Mesodermal cell (in vitro differentiated cells): ENCODE measurements around the gene SLC35F4.

Source experiments
- H3K27ac ChIP-seq: 2 replicates; pipeline ENCODE4 v1.7.0; 2013; ENCODE audit warnings: mild to moderate bottlenecking, low read depth, low read length, moderate library complexity; ENCODE audit not compliant: severe bottlenecking
- H3K36me3 ChIP-seq: 2 replicates; pipeline ENCODE4 v1.7.1; 2013; ENCODE audit warnings: mild to moderate bottlenecking, low read length, moderate library complexity; ENCODE audit not compliant: control insufficient read depth, insufficient read depth
- H3K4me1 ChIP-seq: one replicate; pipeline ENCODE4 v1.7.1; 2013; ENCODE audit warnings: mild to moderate bottlenecking, low read length; ENCODE audit not compliant: insufficient read depth, control insufficient read depth, poor library complexity, severe bottlenecking
- H3K4me3 ChIP-seq: 2 replicates; pipeline ENCODE4 v1.7.0; 2013; ENCODE audit warnings: low read length, control low read depth, mild to moderate bottlenecking; ENCODE audit not compliant: insufficient read depth, poor library complexity, severe bottlenecking; ENCODE audit errors: extremely low read depth
- H3K9me3 ChIP-seq: 2 replicates; pipeline ENCODE4 v1.7.1; 2013; ENCODE audit warnings: mild to moderate bottlenecking, low read length, moderate library complexity; ENCODE audit not compliant: control insufficient read depth
- WGBS, 2 experiments: methylation state at CpG; one replicate each; pipeline ENCODE4 v1.1.5; 2013; ENCODE audit warnings: missing lambda C conversion rate in 2 of 2; ENCODE audit not compliant: insufficient coverage in 2 of 2; 5-methylcytosine and 5-hydroxymethylcytosine counted together

Gene SLC35F4

GRCh38 chr14:57833323-57833722 is 32.6 kb downstream of the SLC35F4 start:
- Histone ChIP-seq H3K4me3 (no peak overlapping the region), H3K9me3 (no peaks in the 10 kb centered on the region), H3K27ac (no peak overlapping the region), H3K36me3 (no peaks in the 10 kb centered on the region), H3K4me1 (no peaks in the 10 kb centered on the region)
- WGBS, 2 experiments, result 20 to 31% methylated on average over 1 of the region's 3 CpGs

DNA sequence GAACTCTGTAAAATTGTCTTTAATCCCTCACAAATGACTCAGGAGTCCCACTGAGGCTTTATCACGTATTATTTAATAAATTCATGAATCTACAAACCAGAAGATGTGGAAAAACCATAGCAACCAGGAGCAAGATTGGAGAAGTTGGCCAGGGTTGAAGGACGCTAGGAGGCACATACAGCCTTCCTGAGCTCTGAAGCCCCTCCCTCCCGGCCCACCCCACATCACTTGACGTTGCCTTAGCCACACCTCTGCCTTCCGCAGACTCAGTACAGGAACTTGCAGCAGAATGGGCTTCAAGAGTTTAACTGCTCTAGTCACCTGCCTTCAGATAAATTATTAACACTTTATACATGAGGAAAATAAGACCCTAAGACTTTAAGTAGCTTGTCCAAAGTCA is 33.9 kb downstream of the SLC35F4 start:
- Histone ChIP-seq H3K9me3 (no peaks in the 10 kb centered on the region), H3K4me3 (no peak overlapping the region), H3K36me3 (no peaks in the 10 kb centered on the region), H3K27ac (no peak overlapping the region), H3K4me1 (no peaks in the 10 kb centered on the region)
- 40% methylated on average over 1 of the region's 5 CpGs; no CpG with 5 or more reads in 1 of the 2 experiments for WGBS, 2 experiments

GRCh38 chr14:57828713-57829112 is 37.2 kb downstream of the SLC35F4 start:
- Histone ChIP-seq H3K4me1 (no peaks in the 10 kb centered on the region), H3K9me3 (no peaks in the 10 kb centered on the region), H3K4me3 (no peak overlapping the region), H3K36me3 (no peaks in the 10 kb centered on the region), H3K27ac (no peak overlapping the region)
- 86 to 88% methylated on average over 1 of the region's 2 CpGs for WGBS, 2 experiments

DNA sequence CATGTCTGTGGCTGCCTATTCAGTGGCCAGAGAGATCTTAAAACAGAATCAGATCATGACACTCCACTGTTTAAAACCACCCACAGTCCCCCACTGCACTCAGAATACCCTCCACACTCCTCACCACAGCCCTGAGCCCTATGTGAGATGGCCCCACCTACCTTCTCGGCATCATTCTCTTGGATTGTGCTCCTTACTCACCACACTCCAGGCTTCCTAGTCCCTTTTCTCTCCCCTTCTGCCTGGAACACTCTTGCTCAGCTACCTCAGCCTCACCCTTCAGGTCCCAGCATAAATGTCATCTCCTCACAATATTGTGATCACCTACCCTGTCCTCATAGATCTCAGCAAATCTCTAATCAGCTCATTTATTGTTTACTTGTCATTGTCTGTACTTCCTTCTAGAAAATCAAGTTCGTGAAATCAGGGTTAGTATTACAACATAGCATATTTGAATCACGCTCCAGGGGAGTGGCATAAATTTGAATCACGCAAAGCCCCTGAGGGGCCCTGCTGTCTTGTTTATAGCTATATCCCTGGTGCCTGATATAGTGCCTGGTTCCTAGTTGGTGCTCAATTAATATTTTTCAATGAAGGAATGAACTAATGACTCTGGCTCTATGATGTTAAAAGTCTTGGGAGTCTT is 42.8 kb downstream of the SLC35F4 start:
- no peaks in the 10 kb centered on the region for H3K4me1 ChIP-seq
- no peaks in the 10 kb centered on the region for H3K36me3 ChIP-seq
- 85 to 91% methylated on average over 4 of the region's 4 CpGs for WGBS, 2 experiments
- no peak overlapping the region for H3K27ac ChIP-seq
- H3K9me3 ChIP-seq, result no peaks in the 10 kb centered on the region
- no peak overlapping the region for H3K4me3 ChIP-seq

GRCh38 chr14:57822081-57822480 is 43.8 kb downstream of the SLC35F4 start:
- no peak overlapping the region for H3K4me3 ChIP-seq
- no peaks in the 10 kb centered on the region for H3K4me1 ChIP-seq
- no peaks in the 10 kb centered on the region for H3K9me3 ChIP-seq
- no peak overlapping the region for H3K27ac ChIP-seq
- no peaks in the 10 kb centered on the region for H3K36me3 ChIP-seq

DNA sequence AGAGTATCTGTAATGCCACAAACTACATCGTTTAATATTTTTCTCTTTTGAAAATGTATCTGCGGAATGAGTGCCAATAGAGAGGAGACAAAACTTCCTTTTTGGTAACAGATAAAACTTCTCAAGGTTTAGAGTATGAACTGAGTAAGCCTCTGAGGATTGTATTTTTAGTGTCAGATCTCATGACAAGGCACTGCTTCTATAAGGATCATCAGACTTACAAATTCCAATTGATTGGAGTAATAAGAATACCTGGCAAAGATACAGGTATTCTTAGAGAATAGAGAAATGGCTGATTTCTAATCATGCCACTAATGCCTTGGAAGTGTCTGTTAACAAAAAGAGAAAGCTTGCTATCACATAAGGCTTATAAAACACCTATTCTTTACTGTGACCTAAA is 45.3 kb downstream of the SLC35F4 start:
- H3K9me3 ChIP-seq, result no peaks in the 10 kb centered on the region
- no peaks in the 10 kb centered on the region for H3K36me3 ChIP-seq
- no peak overlapping the region for H3K4me3 ChIP-seq
- WGBS, 2 experiments, result no CpG with 5 or more reads among the region's 2 CpGs
- H3K4me1 ChIP-seq, result no peaks in the 10 kb centered on the region
- no peak overlapping the region for H3K27ac ChIP-seq

- H3K4me1 ChIP-seq, result no peaks in the 10 kb centered on the region
- no peaks in the 10 kb centered on the region for H3K36me3 ChIP-seq
- no peak overlapping the region for H3K27ac ChIP-seq
- WGBS, 2 experiments, result no CpG with 5 or more reads among the region's 1 CpG
- H3K9me3 ChIP-seq, result no peaks in the 10 kb centered on the region
- no peak overlapping the region for H3K4me3 ChIP-seq
Measured at GRCh38 chr14:57818511-57818910, 47.4 kb downstream of the SLC35F4 start.

GRCh38 chr14:57816568-57817284 is 49.2 kb downstream of the SLC35F4 start:
- Histone ChIP-seq H3K4me3 (no peak overlapping the region), H3K4me1 (no peaks in the 10 kb centered on the region), H3K36me3 (no peaks in the 10 kb centered on the region), H3K27ac (peak overlapping the region; percentile 7), H3K9me3 (no peaks in the 10 kb centered on the region)
- 100% methylated on average over 1 of the region's 2 CpGs; no CpG with 5 or more reads in 1 of the 2 experiments for WGBS, 2 experiments

DNA sequence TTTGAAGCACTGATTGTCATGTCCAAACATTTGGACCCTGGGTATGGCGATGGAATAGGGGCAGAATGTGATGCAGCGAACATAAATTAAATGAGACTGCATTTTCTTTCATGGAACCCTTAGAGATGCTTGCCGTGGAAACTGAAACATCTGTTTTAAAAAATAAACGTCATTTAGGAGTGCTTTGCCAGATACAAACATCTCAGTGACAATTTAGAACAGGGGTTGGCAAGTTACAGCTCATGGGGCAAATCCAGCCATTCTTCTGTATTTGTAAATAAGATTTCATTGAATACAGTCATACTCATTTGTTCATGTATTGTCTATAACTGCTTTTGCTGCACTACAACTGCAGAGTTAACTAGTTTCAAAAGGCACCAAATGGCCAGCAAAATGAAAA is 51.2 kb downstream of the SLC35F4 start:
- H3K9me3 ChIP-seq, result no peaks in the 10 kb centered on the region
- no peaks in the 10 kb centered on the region for H3K36me3 ChIP-seq
- no peak overlapping the region for H3K4me3 ChIP-seq
- H3K27ac ChIP-seq, result no peak overlapping the region
- H3K4me1 ChIP-seq, result no peaks in the 10 kb centered on the region
- WGBS, 2 experiments, result 69 to 73% methylated on average over 4 of the region's 4 CpGs

GRCh38 chr14:57812741-57813140 is 53.2 kb downstream of the SLC35F4 start:
- no peaks in the 10 kb centered on the region for H3K9me3 ChIP-seq

DNA sequence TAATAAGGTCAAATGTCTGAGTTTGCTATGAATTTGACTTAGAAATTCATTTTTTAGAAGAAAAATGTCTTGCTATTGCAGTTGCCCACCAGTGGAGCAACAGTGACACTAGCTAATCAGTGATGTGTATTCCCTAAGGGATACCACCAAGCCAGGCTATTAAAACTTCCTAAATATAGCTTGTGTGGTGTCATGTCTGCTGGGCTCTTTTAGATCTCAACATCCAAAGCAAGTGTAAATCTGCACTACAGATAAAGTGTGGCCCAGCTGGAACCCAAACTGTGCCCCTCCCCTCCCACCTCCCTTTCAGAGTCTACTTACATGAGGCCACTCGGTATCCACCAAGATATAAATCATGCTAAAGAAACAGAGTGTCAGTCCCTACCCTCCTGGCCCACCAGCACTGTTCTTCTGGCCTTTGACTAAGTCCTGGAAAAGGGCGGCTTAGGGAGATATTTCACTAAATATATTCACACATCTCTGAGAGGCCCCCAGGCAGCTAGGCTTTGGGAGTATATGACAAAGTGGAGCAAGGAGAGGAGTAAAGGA is 53.8 kb downstream of the SLC35F4 start:
- H3K4me3 ChIP-seq, result no peak overlapping the region
- no peaks in the 10 kb centered on the region for H3K4me1 ChIP-seq
- no peaks in the 10 kb centered on the region for H3K36me3 ChIP-seq
- H3K27ac ChIP-seq, result no peak overlapping the region
- 50 to 70% methylated on average over 1 of the region's 2 CpGs for WGBS, 2 experiments
- no peaks in the 10 kb centered on the region for H3K9me3 ChIP-seq

More at GRCh38 chr14:57812741-57813140, 53.2 kb downstream of the SLC35F4 start:
- Histone ChIP-seq H3K36me3 (no peaks in the 10 kb centered on the region), H3K4me1 (no peaks in the 10 kb centered on the region), H3K27ac (no peak overlapping the region), H3K4me3 (no peak overlapping the region)
- WGBS, 2 experiments, result 100% methylated on average over 2 of the region's 2 CpGs; no CpG with 5 or more reads in 1 of the 2 experiments
